HG03442 (cell line): ENCODE results near the gene DHRS1.
A peak's percentile ranks its signal among the peaks of the same experiment; 100 is the strongest.

Experiments used
- ATAC-seq: cut with Tn5 transposase; IDR thresholded peaks from one replicate; pipeline ENCODE4 v1.9.1; 2021; ENCODE audit warnings: mild to moderate bottlenecking, moderate library complexity; ENCODE audit not compliant: unreplicated experiment

The DHRS1 gene

GRCh38 chr14:24286996-24287395 is 12.6 kb downstream of the DHRS1 start:
- ATAC-seq = no peak

GRCh38 chr14:24285351-24285750 is 14.2 kb downstream of the DHRS1 start:
- no peak for ATAC-seq

- ATAC-seq = no peak
These were observed 15.0 kb downstream of the DHRS1 start for GRCh38 chr14:24284501-24285035.

GRCh38 chr14:24283796-24284460 is 15.7 kb downstream of the DHRS1 start:
- no peak for ATAC-seq

- no peak for ATAC-seq
These were observed 16.8 kb downstream of the DHRS1 start for GRCh38 chr14:24282736-24283135.

GRCh38 chr14:24281636-24282035 is 17.9 kb downstream of the DHRS1 start:
- no peak for ATAC-seq

- no peak for ATAC-seq
These were observed 18.7 kb downstream of the DHRS1 start for GRCh38 chr14:24280797-24281460.

- peak; percentile 77 for ATAC-seq
These were observed 20.0 kb downstream of the DHRS1 start for GRCh38 chr14:24279301-24280186.

GRCh38 chr14:24278424-24278823 is 21.2 kb downstream of the DHRS1 start:
- no peak for ATAC-seq

GRCh38 chr14:24277606-24278321 is 21.8 kb downstream of the DHRS1 start:
- no peak for ATAC-seq

- no peak for ATAC-seq
These were observed 22.5 kb downstream of the DHRS1 start for GRCh38 chr14:24277071-24277470.

GRCh38 chr14:24274101-24274543 is 25.5 kb downstream of the DHRS1 start:
- peak; percentile 39 for ATAC-seq

GRCh38 chr14:24273422-24273998 is 26.1 kb downstream of the DHRS1 start:
- no peak for ATAC-seq

GRCh38 chr14:24272467-24272866 is 27.1 kb downstream of the DHRS1 start:
- ATAC-seq = no peak

- no peak for ATAC-seq
These were observed 27.7 kb downstream of the DHRS1 start for GRCh38 chr14:24271834-24272263.

GRCh38 chr14:24271134-24271833 is 28.3 kb downstream of the DHRS1 start, which contains the start of gene RABGGTA:
RABGGTA (minus strand) TSS chr14:24271597; CDS start chr14:24271115, 482 bp downstream.
- ATAC-seq = peak; percentile 84

- no peak for ATAC-seq
These were observed 28.9 kb downstream of the DHRS1 start for GRCh38 chr14:24270537-24271133.

- ATAC-seq = no peak
These were observed 29.6 kb downstream of the DHRS1 start for GRCh38 chr14:24269910-24270536.

GRCh38 chr14:24269368-24269767 is 30.2 kb downstream of the DHRS1 start:
- ATAC-seq = no peak
